ENCODE results near the gene MKRN2OS.

DNA sequence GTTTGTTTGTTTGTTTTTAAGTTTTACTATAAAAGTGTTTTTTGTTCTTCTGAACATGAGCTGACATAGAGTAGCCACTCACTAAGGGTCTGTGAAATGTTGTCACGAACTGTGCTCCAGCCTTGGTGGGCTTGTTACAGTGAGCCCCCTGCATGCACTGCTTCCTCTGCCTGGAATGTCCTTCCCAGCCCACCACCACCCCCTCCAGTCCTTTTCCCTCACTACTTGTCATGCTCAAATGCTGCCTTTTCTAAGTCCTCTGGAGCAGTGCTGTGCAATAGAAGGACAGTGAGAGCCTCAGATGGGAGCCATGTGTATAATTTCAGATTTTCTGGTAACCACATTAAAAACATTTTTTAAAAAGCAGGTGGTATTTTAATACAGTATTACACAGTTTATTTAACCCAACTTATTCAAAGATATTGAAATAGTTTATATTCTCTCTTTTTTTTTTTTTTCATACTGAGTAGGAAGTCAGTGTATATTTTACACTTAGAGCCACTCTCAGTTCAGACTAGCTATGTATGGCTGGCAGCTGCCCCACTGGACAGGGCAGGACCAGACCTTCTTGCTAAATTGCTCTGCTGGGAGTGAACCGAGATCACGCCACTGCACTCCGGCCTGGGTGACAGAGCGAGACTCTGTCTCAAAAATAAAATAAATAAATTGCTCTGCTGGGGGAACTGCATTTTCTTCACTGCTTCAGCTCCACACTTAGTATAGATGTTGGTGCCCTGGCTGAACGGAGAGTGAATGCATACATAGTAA is 26.9 kb downstream of the MKRN2OS start:
- TF ChIP-seq, protein P1, sequence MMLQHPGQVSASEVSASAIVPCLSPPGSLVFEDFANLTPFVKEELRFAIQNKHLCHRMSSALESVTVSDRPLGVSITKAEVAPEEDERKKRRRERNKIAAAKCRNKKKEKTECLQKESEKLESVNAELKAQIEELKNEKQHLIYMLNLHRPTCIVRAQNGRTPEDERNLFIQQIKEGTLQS (IDR thresholded peaks at IDR 0.05): no peak
- no peak for TF ChIP-seq RAD21 (IDR thresholded peaks at IDR 0.05)
- no peak for TF ChIP-seq TAF1 (conservative IDR thresholded peaks at IDR 0.05)
- TF ChIP-seq, protein P2, sequence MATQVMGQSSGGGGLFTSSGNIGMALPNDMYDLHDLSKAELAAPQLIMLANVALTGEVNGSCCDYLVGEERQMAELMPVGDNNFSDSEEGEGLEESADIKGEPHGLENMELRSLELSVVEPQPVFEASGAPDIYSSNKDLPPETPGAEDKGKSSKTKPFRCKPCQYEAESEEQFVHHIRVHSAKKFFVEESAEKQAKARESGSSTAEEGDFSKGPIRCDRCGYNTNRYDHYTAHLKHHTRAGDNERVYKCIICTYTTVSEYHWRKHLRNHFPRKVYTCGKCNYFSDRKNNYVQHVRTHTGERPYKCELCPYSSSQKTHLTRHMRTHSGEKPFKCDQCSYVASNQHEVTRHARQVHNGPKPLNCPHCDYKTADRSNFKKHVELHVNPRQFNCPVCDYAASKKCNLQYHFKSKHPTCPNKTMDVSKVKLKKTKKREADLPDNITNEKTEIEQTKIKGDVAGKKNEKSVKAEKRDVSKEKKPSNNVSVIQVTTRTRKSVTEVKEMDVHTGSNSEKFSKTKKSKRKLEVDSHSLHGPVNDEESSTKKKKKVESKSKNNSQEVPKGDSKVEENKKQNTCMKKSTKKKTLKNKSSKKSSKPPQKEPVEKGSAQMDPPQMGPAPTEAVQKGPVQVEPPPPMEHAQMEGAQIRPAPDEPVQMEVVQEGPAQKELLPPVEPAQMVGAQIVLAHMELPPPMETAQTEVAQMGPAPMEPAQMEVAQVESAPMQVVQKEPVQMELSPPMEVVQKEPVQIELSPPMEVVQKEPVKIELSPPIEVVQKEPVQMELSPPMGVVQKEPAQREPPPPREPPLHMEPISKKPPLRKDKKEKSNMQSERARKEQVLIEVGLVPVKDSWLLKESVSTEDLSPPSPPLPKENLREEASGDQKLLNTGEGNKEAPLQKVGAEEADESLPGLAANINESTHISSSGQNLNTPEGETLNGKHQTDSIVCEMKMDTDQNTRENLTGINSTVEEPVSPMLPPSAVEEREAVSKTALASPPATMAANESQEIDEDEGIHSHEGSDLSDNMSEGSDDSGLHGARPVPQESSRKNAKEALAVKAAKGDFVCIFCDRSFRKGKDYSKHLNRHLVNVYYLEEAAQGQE (IDR thresholded peaks at IDR 0.05): no peak
- TF ChIP-seq, protein P3, sequence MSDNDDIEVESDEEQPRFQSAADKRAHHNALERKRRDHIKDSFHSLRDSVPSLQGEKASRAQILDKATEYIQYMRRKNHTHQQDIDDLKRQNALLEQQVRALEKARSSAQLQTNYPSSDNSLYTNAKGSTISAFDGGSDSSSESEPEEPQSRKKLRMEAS (IDR thresholded peaks at IDR 0.05): no peak
- TF ChIP-seq, protein P4, sequence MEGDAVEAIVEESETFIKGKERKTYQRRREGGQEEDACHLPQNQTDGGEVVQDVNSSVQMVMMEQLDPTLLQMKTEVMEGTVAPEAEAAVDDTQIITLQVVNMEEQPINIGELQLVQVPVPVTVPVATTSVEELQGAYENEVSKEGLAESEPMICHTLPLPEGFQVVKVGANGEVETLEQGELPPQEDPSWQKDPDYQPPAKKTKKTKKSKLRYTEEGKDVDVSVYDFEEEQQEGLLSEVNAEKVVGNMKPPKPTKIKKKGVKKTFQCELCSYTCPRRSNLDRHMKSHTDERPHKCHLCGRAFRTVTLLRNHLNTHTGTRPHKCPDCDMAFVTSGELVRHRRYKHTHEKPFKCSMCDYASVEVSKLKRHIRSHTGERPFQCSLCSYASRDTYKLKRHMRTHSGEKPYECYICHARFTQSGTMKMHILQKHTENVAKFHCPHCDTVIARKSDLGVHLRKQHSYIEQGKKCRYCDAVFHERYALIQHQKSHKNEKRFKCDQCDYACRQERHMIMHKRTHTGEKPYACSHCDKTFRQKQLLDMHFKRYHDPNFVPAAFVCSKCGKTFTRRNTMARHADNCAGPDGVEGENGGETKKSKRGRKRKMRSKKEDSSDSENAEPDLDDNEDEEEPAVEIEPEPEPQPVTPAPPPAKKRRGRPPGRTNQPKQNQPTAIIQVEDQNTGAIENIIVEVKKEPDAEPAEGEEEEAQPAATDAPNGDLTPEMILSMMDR (IDR thresholded peaks at IDR 0.05; ENCODE audit: low read depth, low read length, missing input control): no peak
- TF ChIP-seq YY1 (IDR thresholded peaks at IDR 0.05): no peak
- no peak for TF ChIP-seq GABPA (IDR thresholded peaks at IDR 0.05 in 1 of 2, conservative IDR thresholded peaks at IDR 0.05 in 1 of 2)
- TF ChIP-seq JUND (IDR thresholded peaks at IDR 0.05): no peak
- TF ChIP-seq FOXA1 (IDR thresholded peaks at IDR 0.05): no peak

Measured in liver (tissue), 3 donors.